Fibroblast of upper back skin (primary cell): ENCODE results near the gene BNC2.
"Not testable (repeated sequence)": the region's sequence is repeated elsewhere in the genome, so short reads cannot be mapped to it uniquely, and the experiment has no call there.

Experiments
- DNase-seq: peaks from one replicate; pipeline ENCODE4 v3.0.0-alpha.2; 2013

BNC2 gene

GRCh38 chr9:16575986-16576245 lies 294.6 kb downstream of the BNC2 start:
- no peak for DNase-seq

GRCh38 chr9:16575142-16575985 lies 295.1 kb downstream of the BNC2 start:
- no peak for DNase-seq

GRCh38 chr9:16572005-16572734 lies 298.3 kb downstream of the BNC2 start:
- DNase-seq, result no peak

- DNase-seq, result peak; percentile 44
Observed at GRCh38 chr9:16571127-16571802, 299.2 kb downstream of the BNC2 start.

GRCh38 chr9:16563446-16563845 lies 307.0 kb downstream of the BNC2 start:
- DNase-seq, result no peak

- DNase-seq, result peak; percentile 38
Observed at GRCh38 chr9:16561121-16561520, 309.3 kb downstream of the BNC2 start.

GRCh38 chr9:16559418-16560188 lies 310.9 kb downstream of the BNC2 start:
- DNase-seq, result no peak

- DNase-seq, result no peak
Observed at GRCh38 chr9:16555802-16556201, 314.7 kb downstream of the BNC2 start.

GRCh38 chr9:16553869-16554540 lies 316.5 kb downstream of the BNC2 start:
- DNase-seq, result peak; percentile 62

- DNase-seq, result no peak
Observed at GRCh38 chr9:16552252-16552651, 318.2 kb downstream of the BNC2 start.

GRCh38 chr9:16551692-16552091 lies 318.8 kb downstream of the BNC2 start:
- no peak for DNase-seq

GRCh38 chr9:16545639-16546038 lies 324.8 kb downstream of the BNC2 start:
- DNase-seq, result no peak

- no peak for DNase-seq
Observed at GRCh38 chr9:16544842-16545241, 325.6 kb downstream of the BNC2 start.

- no peak for DNase-seq
Observed at GRCh38 chr9:16543686-16544085, 326.8 kb downstream of the BNC2 start.

- no peak for DNase-seq
Observed at GRCh38 chr9:16543225-16543624, 327.2 kb downstream of the BNC2 start.

- no peak for DNase-seq
Observed at GRCh38 chr9:16542290-16542689, 328.2 kb downstream of the BNC2 start.

- DNase-seq, result peak; percentile 90
Observed at GRCh38 chr9:16540743-16541613, 329.5 kb downstream of the BNC2 start.

GRCh38 chr9:16539626-16540025 lies 330.8 kb downstream of the BNC2 start:
- not testable (repeated sequence) for DNase-seq

GRCh38 chr9:16535555-16535954 lies 334.9 kb downstream of the BNC2 start:
- no peak for DNase-seq

- DNase-seq, result peak; percentile 76
Observed at GRCh38 chr9:16532681-16533450, 337.6 kb downstream of the BNC2 start.

- DNase-seq, result no peak
Observed at GRCh38 chr9:16532272-16532671, 338.2 kb downstream of the BNC2 start.
